Measurements from ENCODE around the gene BAIAP2. TPM values are rescaled to one million over a fixed set of nuclear protein-coding genes. Genes with fewer than 3 reads are reported as not detected.

The BAIAP2 gene
- total and polyA plus RNA-seq, 7 donors, result 6.5 to 52.3 (median 32.6) TPM

GRCh38 chr17:80989586-80989913 lies 45.4 kb upstream of the BAIAP2 start:
- intact Hi-C loops (cut with DNase I), result loop anchor here (1.0 to 5.0 kb wide), 2 partner anchors 108 to 253 kb away; no protein-coding TSS in a partner anchor
- Histone ChIP-seq H3K27me3 (no peaks in the 10 kb centered on the region), H3K9me3 (no peaks in the 10 kb centered on the region), H3K36me3 (peaks cover 0 to 9% (median 0%) of the 10 kb centered on the region in 4 donors), H3K27ac (no peak overlapping the region), H3K4me3 (no peak overlapping the region), H3K4me1 (peaks cover 0 to 70% (median 61%) of the 10 kb centered on the region in 4 donors)
- WGBS, 2 donors, result 29 to 79% methylated on average over 11 of the region's 11 CpGs
- TF ChIP-seq POLR2AphosphoS5 (IDR thresholded peaks at IDR 0.05) (no peak), CTCF (IDR thresholded peaks at IDR 0.05) (no peak), EP300 (IDR thresholded peaks at IDR 0.05) (no peak), POLR2A (IDR thresholded peaks at IDR 0.05) (no peak)
- no peak for DNase-seq

GRCh38 chr17:80990921-80991644 lies 43.9 kb upstream of the BAIAP2 start:
- H3K36me3 ChIP-seq, result peaks cover 6 to 23% (median 12%) of the 10 kb centered on the region in 4 donors
- H3K27ac ChIP-seq, result peak overlapping the region; percentile 66 to 82 (median 72)
- 12 to 41% methylated on average over 22 of the region's 22 CpGs for WGBS, 2 donors
- intact Hi-C loops (cut with DNase I), result loop anchor here (1.0 to 5.0 kb wide), 3 partner anchors 28 to 110 kb away; partner anchors contain the start of gene BAIAP2
- no peak for TF ChIP-seq POLR2AphosphoS5 (IDR thresholded peaks at IDR 0.05)
- TF ChIP-seq POLR2A (IDR thresholded peaks at IDR 0.05), result no peak
- no peak for TF ChIP-seq EP300 (IDR thresholded peaks at IDR 0.05)
- TF ChIP-seq CTCF (IDR thresholded peaks at IDR 0.05), result no peak
- no peaks in the 10 kb centered on the region for H3K27me3 ChIP-seq
- H3K4me3 ChIP-seq, result peak overlapping the region; percentile 60 to 99 (median 98)
- H3K9me3 ChIP-seq, result no peaks in the 10 kb centered on the region
- peaks cover 0 to 64% (median 54%) of the 10 kb centered on the region in 4 donors for H3K4me1 ChIP-seq
- no peak for DNase-seq

GRCh38 chr17:80991645-80992076 lies 43.3 kb upstream of the BAIAP2 start, which contains the start of gene CHMP6:
Gene CHMP6, plus strand, starts transcription at chr17:80991841. Its CDS starts 78 bp downstream, at chr17:80991919.
- TF ChIP-seq POLR2AphosphoS5 (IDR thresholded peaks at IDR 0.05) (peak; percentile 11 to 70 (median 46)), CTCF (IDR thresholded peaks at IDR 0.05) (peak in 1 of 4 experiments; percentile 24), EP300 (IDR thresholded peaks at IDR 0.05) (no peak)
- intact Hi-C loops (cut with DNase I), result loop anchor here (2.0 to 5.0 kb wide), 2 partner anchors 27 to 46 kb away; partner anchors contain the start of gene BAIAP2
- DNase-seq, result peak; percentile 87
- WGBS, 2 donors, result 1% methylated on average over 66 of the region's 66 CpGs
- Histone ChIP-seq H3K27me3 (no peaks in the 10 kb centered on the region), H3K4me3 (peak within 1 kb of the TSS; percentile 60 to 99 (median 98)), H3K36me3 (peaks cover 6 to 28% (median 18%) of the 10 kb centered on the region in 4 donors), H3K4me1 (peaks cover 0 to 62% (median 53%) of the 10 kb centered on the region in 4 donors), H3K27ac (peak within 1 kb of the TSS; percentile 66 to 82 (median 72)), H3K9me3 (no peaks in the 10 kb centered on the region)

- TF ChIP-seq POLR2AphosphoS5 (IDR thresholded peaks at IDR 0.05), result no peak
- no peak for TF ChIP-seq CTCF (IDR thresholded peaks at IDR 0.05)
- no peak for TF ChIP-seq EP300 (IDR thresholded peaks at IDR 0.05)
- TF ChIP-seq POLR2A (IDR thresholded peaks at IDR 0.05), result no peak
- peaks cover 0 to 56% (median 46%) of the 10 kb centered on the region in 4 donors for H3K4me1 ChIP-seq
- H3K4me3 ChIP-seq, result peak overlapping the region; percentile 60 to 99 (median 98)
- H3K9me3 ChIP-seq, result no peaks in the 10 kb centered on the region
- no peak for DNase-seq
- 1 to 4% methylated on average over 90 of the region's 90 CpGs for WGBS, 2 donors
- peaks cover 11 to 35% (median 24%) of the 10 kb centered on the region in 4 donors for H3K36me3 ChIP-seq
- intact Hi-C loops (cut with DNase I), result loop anchor here (5.0 kb wide), 1 partner anchor 45 kb away; the partner anchor contains the start of gene BAIAP2
- no peaks in the 10 kb centered on the region for H3K27me3 ChIP-seq
- peak overlapping the region; percentile 66 to 82 (median 72) for H3K27ac ChIP-seq
These were observed 42.6 kb upstream of the BAIAP2 start for GRCh38 chr17:80992077-80992947.
